SW480 (cell line): ENCODE results near the gene PLA2G12B.
"Not testable (repeated sequence)": the region's sequence is repeated elsewhere in the genome, so short reads cannot be mapped to it uniquely, and the experiment has no call there.

Source experiments
- DNase-seq: peaks from one replicate; pipeline ENCODE4 v3.0.0-alpha.2; 2016; ENCODE audit warnings: low spot score

The PLA2G12B gene

GRCh38 chr10:72954596-72955554 is at the start of gene PLA2G12B:
Gene PLA2G12B (minus strand): TSS chr10:72954806. CDS start chr10:72954685, 121 bp downstream.
- no peak for DNase-seq

GRCh38 chr10:73003822-73004221 is 49.2 kb upstream of the PLA2G12B start:
- DNase-seq = no peak

- DNase-seq = no peak
These were observed 46.4 kb upstream of the PLA2G12B start for GRCh38 chr10:73000973-73001372.

GRCh38 chr10:72997099-72997498 is 42.5 kb upstream of the PLA2G12B start:
- no peak for DNase-seq

- DNase-seq = not testable (repeated sequence)
These were observed 40.9 kb upstream of the PLA2G12B start for GRCh38 chr10:72995459-72995858.

GRCh38 chr10:72989771-72990170 is 35.2 kb upstream of the PLA2G12B start:
- DNase-seq = not testable (repeated sequence)

GRCh38 chr10:72984618-72985017 is 30.0 kb upstream of the PLA2G12B start:
- DNase-seq = not testable (repeated sequence)

- no peak for DNase-seq
These were observed 27.4 kb upstream of the PLA2G12B start for GRCh38 chr10:72981882-72982529.

- DNase-seq = no peak
These were observed 26.6 kb upstream of the PLA2G12B start for GRCh38 chr10:72981028-72981881.

- DNase-seq = no peak
These were observed 25.7 kb upstream of the PLA2G12B start for GRCh38 chr10:72980348-72980747.

GRCh38 chr10:72979709-72980108 is 25.1 kb upstream of the PLA2G12B start:
- no peak for DNase-seq

- DNase-seq = no peak
These were observed 22.3 kb upstream of the PLA2G12B start for GRCh38 chr10:72976886-72977285.

GRCh38 chr10:72956001-72956400 is 1.4 kb upstream of the PLA2G12B start:
- DNase-seq = no peak

- no peak for DNase-seq
These were observed 393 bp downstream of the PLA2G12B start for GRCh38 chr10:72954230-72954595.

- DNase-seq = no peak
These were observed 919 bp downstream of the PLA2G12B start for GRCh38 chr10:72953687-72954086.

GRCh38 chr10:72952642-72953158 is 1.9 kb downstream of the PLA2G12B start:
- DNase-seq = no peak

GRCh38 chr10:72952189-72952588 is 2.4 kb downstream of the PLA2G12B start:
- no peak for DNase-seq

- DNase-seq = no peak
These were observed 2.8 kb downstream of the PLA2G12B start for GRCh38 chr10:72951760-72952159.

GRCh38 chr10:72948762-72949161 is 5.8 kb downstream of the PLA2G12B start:
- no peak for DNase-seq

GRCh38 chr10:72946963-72947362 is 7.6 kb downstream of the PLA2G12B start:
- no peak for DNase-seq

- DNase-seq = no peak
These were observed 10.9 kb downstream of the PLA2G12B start for GRCh38 chr10:72943498-72944234.
